PFSK-1 (cell line): ENCODE data around the gene TCP11L1.

Experiments
- FOXP2 ChIP-seq: optimal IDR thresholded peaks from 2 replicates; pipeline ENCODE3; 2011; ENCODE audit warnings: borderline replicate concordance, control low read depth, inconsistent platforms; ENCODE audit not compliant: insufficient read depth; ENCODE audit errors: extremely low read length, extremely low read depth
- POLR2AphosphoS5 ChIP-seq: IDR thresholded peaks from 2 replicates; pipeline ENCODE4 v1.6.1; 2012; ENCODE audit warnings: low read depth, mild to moderate bottlenecking, control low read depth, low read length, moderate library complexity
- SIN3A ChIP-seq: IDR thresholded peaks from 2 replicates; pipeline ENCODE4 v1.6.1; 2012; ENCODE audit warnings: mild to moderate bottlenecking, low read length, moderate library complexity, borderline replicate concordance; ENCODE audit not compliant: insufficient read depth
- TAF1 ChIP-seq: IDR thresholded peaks from 2 replicates; pipeline ENCODE4 v1.6.1; 2012; ENCODE audit warnings: low read length, control low read depth, borderline replicate concordance; ENCODE audit not compliant: insufficient read depth
- TF ChIP-seq, protein P1 (sequence below), 2 experiments: IDR thresholded peaks; 2 replicates each; pipeline versions ENCODE4 v1.6.1 to v1.8.0; 2011 to 2012; ENCODE audit warnings: low read depth in 2 of 2, low read length in 2 of 2, control low read depth in 1 of 2, inconsistent platforms in 1 of 2, mild to moderate bottlenecking in 1 of 2, moderate library complexity in 1 of 2; ENCODE audit not compliant: insufficient read depth in 1 of 2

- no peak for TF ChIP-seq POLR2AphosphoS5
- no peak for TF ChIP-seq TAF1
- TF ChIP-seq SIN3A, result no peak
- TF ChIP-seq, protein P1, sequence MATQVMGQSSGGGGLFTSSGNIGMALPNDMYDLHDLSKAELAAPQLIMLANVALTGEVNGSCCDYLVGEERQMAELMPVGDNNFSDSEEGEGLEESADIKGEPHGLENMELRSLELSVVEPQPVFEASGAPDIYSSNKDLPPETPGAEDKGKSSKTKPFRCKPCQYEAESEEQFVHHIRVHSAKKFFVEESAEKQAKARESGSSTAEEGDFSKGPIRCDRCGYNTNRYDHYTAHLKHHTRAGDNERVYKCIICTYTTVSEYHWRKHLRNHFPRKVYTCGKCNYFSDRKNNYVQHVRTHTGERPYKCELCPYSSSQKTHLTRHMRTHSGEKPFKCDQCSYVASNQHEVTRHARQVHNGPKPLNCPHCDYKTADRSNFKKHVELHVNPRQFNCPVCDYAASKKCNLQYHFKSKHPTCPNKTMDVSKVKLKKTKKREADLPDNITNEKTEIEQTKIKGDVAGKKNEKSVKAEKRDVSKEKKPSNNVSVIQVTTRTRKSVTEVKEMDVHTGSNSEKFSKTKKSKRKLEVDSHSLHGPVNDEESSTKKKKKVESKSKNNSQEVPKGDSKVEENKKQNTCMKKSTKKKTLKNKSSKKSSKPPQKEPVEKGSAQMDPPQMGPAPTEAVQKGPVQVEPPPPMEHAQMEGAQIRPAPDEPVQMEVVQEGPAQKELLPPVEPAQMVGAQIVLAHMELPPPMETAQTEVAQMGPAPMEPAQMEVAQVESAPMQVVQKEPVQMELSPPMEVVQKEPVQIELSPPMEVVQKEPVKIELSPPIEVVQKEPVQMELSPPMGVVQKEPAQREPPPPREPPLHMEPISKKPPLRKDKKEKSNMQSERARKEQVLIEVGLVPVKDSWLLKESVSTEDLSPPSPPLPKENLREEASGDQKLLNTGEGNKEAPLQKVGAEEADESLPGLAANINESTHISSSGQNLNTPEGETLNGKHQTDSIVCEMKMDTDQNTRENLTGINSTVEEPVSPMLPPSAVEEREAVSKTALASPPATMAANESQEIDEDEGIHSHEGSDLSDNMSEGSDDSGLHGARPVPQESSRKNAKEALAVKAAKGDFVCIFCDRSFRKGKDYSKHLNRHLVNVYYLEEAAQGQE (IDR thresholded peaks at IDR 0.05; ENCODE audit: insufficient read depth in 1 of 2, low read depth in 2 of 2, low read length in 2 of 2), result no peak
- TF ChIP-seq FOXP2, result no peak
These were observed 14.0 kb upstream of the TCP11L1 start for GRCh38 chr11:33025339-33025722.
